ENCODE measurements around the gene MSX1. TPM values are rescaled to one million over a fixed set of nuclear protein-coding genes. Genes with fewer than 3 reads are reported as not detected.
"Not testable (repeated sequence)": the region's sequence is repeated elsewhere in the genome, so short reads cannot be mapped to it uniquely, and the experiment has no call there.

Gene MSX1
- total RNA-seq, 1 donor from 2014 or later = 67.3 TPM

GRCh38 chr4:4819213-4819606 lies 40.3 kb upstream of the MSX1 start:
- peaks cover 19% of the 10 kb centered on the region for H3K27me3 Mint-ChIP-seq
- H3K9me3 Mint-ChIP-seq = peaks cover 7% of the 10 kb centered on the region
- TF ChIP-seq, protein P1, sequence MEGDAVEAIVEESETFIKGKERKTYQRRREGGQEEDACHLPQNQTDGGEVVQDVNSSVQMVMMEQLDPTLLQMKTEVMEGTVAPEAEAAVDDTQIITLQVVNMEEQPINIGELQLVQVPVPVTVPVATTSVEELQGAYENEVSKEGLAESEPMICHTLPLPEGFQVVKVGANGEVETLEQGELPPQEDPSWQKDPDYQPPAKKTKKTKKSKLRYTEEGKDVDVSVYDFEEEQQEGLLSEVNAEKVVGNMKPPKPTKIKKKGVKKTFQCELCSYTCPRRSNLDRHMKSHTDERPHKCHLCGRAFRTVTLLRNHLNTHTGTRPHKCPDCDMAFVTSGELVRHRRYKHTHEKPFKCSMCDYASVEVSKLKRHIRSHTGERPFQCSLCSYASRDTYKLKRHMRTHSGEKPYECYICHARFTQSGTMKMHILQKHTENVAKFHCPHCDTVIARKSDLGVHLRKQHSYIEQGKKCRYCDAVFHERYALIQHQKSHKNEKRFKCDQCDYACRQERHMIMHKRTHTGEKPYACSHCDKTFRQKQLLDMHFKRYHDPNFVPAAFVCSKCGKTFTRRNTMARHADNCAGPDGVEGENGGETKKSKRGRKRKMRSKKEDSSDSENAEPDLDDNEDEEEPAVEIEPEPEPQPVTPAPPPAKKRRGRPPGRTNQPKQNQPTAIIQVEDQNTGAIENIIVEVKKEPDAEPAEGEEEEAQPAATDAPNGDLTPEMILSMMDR (conservative IDR thresholded peaks at IDR 0.05) = no peak
- peaks cover 28% of the 10 kb centered on the region for H3K4me1 Mint-ChIP-seq (ENCODE audit: unreplicated experiment)
- H3K27ac Mint-ChIP-seq = no peak overlapping the region
- H3K4me3 Mint-ChIP-seq = no peak overlapping the region
- DNase-seq (ENCODE audit: extremely low spot score, unreplicated experiment) = no peak
- H3K36me3 Mint-ChIP-seq = no peaks in the 10 kb centered on the region

DNA sequence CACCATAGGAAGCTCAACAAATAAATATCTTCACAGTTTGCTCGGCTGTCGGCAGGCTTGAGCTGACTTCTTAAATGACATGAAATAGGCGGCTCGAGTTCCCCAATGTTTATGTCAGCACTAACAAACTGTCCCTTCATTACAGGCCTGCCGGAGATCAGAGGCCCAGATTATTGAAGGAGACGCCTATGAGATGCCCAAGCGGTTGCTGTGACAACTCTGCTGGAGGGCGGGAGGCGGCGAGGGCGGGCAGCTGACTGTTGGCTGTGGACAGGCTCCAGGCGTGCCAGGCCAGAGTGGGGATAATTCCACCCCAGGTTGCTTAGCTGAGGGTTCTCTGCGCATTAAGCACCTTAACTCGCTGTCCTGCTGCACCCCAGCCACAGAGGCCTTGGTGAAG lies 39.2 kb upstream of the MSX1 start:
- Mint-ChIP-seq H3K4me1 (ENCODE audit: unreplicated experiment) (peaks cover 24% of the 10 kb centered on the region), H3K9me3 (peaks cover 13% of the 10 kb centered on the region), H3K4me3 (peak overlapping the region; percentile 44), H3K27ac (no peak overlapping the region), H3K27me3 (peaks cover 16% of the 10 kb centered on the region), H3K36me3 (no peaks in the 10 kb centered on the region)
- TF ChIP-seq, protein P1 (conservative IDR thresholded peaks at IDR 0.05) = no peak
- DNase-seq (ENCODE audit: extremely low spot score, unreplicated experiment) = no peak

DNA sequence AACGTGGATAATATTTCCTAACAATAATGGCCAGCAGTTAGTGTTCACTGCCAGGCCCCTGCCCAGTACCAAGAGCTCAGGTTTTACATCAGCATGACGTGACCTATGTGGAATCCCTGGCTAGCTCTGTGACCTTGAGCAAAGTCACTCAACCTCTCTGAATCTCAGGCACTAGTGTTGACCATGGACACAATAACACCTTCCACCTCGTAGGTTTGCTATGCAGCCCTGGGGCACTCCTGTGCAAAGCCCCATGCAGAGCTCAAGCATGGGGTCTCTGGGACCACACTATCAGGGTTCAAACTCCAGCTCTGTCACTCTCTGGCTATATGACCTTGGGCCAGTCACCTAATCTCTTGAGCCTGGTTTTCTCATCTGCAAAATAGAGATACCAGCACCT lies 38.7 kb upstream of the MSX1 start:
- TF ChIP-seq, protein P1 (conservative IDR thresholded peaks at IDR 0.05) = no peak
- DNase-seq (ENCODE audit: extremely low spot score, unreplicated experiment) = no peak
- H3K36me3 Mint-ChIP-seq = no peaks in the 10 kb centered on the region

DNA sequence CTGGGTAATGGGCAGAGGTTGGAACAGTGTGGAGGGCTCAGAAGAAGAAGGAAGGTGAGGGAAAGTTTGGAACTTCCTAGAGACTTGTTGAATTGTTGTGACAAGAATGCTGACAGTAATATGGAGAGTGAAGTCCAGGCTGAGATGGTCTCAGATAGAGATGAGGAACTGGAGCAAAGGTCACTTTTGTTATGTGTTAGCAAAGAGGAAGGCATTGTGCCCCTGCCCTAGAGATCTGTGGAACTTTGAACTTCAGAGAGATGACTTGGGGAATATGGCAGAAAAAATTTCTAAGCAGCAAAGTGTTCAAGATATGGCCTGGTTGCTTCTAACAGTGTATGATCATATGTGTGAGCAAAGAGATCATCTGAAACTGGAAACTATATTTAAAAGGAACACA lies 37.9 kb upstream of the MSX1 start:
- Mint-ChIP-seq H3K4me1 (ENCODE audit: unreplicated experiment) (peaks cover 24% of the 10 kb centered on the region), H3K27ac (no peak overlapping the region), H3K36me3 (no peaks in the 10 kb centered on the region), H3K4me3 (no peak overlapping the region), H3K27me3 (peaks cover 19% of the 10 kb centered on the region), H3K9me3 (peaks cover 13% of the 10 kb centered on the region)
- DNase-seq (ENCODE audit: extremely low spot score, unreplicated experiment) = no peak
- TF ChIP-seq, protein P1 (conservative IDR thresholded peaks at IDR 0.05) = no peak

More for the DNA sequence above, 38.7 kb upstream of the MSX1 start:
- Mint-ChIP-seq H3K4me1 (ENCODE audit: unreplicated experiment) (peaks cover 24% of the 10 kb centered on the region), H3K27ac (no peak overlapping the region), H3K4me3 (no peak overlapping the region), H3K9me3 (peaks cover 13% of the 10 kb centered on the region), H3K27me3 (peaks cover 16% of the 10 kb centered on the region)

GRCh38 chr4:4822286-4822685 lies 37.2 kb upstream of the MSX1 start:
- not testable (repeated sequence) for H3K27ac Mint-ChIP-seq; DNase-seq (ENCODE audit: extremely low spot score, unreplicated experiment); H3K4me3 Mint-ChIP-seq; H3K9me3 Mint-ChIP-seq; H3K36me3 Mint-ChIP-seq
- peaks cover 16% of the 10 kb centered on the region for H3K27me3 Mint-ChIP-seq
- H3K4me1 Mint-ChIP-seq (ENCODE audit: unreplicated experiment) = peaks cover 28% of the 10 kb centered on the region

DNA sequence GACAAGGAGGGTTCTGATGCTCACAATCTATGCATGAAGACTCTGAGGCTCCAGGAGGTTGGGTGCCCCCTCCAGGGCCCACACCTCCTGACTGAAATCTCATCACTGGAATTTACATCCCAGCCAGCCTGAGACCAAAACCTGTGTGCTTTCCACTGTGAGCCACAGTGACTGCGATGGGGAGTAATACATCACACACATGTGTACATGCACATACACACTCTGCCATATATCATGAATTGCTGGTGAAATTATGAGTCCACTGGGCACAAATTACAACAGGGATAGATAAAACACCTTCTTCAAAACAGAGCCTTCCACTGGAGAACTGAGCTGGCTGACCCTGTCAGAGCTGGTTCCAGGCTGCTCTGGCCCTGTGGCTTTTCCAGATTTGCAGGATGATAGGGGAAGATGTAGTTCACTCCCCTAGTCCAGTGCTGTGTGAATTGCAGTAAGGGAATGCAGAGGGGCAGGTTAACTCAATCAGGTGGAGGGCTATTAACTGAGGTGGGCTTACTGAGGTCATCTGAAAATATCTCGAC lies 35.8 kb upstream of the MSX1 start:
- Mint-ChIP-seq H3K36me3 (no peaks in the 10 kb centered on the region), H3K4me1 (ENCODE audit: unreplicated experiment) (peaks cover 38% of the 10 kb centered on the region), H3K9me3 (peaks cover 6% of the 10 kb centered on the region), H3K27ac (no peak overlapping the region), H3K4me3 (no peak overlapping the region), H3K27me3 (peaks cover 10% of the 10 kb centered on the region)
- no peak for DNase-seq (ENCODE audit: extremely low spot score, unreplicated experiment)
- TF ChIP-seq, protein P1 (conservative IDR thresholded peaks at IDR 0.05) = no peak

Measured in type B pancreatic cell (in vitro differentiated cells).